GM18498 (cell line): ENCODE measurements around the gene ADA.

Source experiments
- ATAC-seq: cut with Tn5 transposase; IDR thresholded peaks from one replicate; pipeline ENCODE4 v1.9.1; 2021; ENCODE audit warnings: mild to moderate bottlenecking, moderate library complexity; ENCODE audit not compliant: unreplicated experiment

Gene ADA

DNA sequence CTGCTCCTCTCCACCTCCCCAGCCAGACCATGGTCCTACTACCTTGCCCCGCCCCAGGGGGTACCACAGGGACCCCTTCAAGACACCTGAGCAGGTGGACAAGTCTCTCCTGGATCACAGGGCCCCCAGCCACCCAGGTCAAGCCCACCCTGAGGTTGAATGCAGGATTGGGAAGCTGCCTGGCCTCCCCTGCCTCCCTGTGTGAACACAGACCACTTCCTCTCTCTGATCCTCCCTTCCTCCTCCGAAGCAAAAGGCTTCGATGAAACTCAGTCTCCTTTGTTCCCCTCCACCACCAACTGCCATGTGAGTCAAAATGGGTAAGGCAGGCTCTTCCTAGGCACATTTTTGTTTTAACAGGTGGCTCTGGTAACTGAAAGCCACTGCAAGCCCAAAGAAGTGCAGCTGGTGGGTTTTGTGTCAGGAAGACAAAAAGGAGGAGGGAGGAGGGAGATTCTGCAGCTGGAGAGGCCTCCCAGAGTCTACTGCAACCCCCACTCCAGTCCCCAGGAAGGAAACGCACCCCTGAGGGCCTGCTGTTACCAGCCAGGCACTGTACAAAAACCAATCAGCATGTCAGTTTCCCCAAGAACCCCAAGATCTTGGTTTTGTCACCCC, 5.4 kb downstream of the ADA start:
- peak; percentile 34 for ATAC-seq

DNA sequence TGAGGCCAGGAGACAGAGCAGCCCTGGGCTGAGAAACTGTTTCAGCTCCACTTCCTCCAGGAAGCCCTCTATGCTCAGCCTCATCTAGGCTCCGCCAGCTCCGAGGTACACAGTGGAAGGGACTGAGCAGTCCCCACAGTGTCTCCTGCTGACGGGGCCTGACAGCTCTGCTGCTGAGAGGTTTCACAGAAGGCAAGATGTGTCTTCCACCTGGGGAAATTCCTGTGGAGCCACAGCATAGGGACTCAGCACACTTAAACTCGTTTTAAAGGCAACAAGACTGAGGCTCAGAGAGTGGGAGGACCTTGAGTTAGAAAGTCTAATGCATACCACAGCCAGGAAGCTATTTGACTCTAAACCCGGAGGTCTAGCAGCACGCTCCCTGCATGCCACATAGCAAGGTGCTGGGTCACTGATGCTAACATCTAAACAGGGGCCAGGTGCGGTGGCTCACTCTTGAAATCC, 6.8 kb downstream of the ADA start:
- ATAC-seq = no peak

DNA sequence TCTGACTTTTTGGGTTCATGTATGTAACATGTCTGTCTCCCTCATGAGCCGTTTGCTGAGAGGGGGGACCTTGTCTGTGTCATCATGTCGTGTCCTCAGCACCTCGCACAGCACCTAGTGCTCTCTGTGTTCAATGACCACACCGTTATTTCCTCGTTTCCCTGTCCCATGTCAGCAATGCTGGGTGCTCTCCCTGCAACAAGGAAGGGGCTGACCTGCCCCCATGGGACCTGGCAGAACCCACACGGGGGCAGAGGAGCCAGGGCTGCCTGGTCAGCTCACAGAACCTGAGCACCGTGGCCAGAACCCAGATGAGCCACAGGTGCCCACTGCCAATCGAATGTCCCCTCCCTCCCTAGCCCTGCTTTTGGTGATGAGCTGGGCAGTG, 7.3 kb downstream of the ADA start:
- ATAC-seq = no peak

DNA sequence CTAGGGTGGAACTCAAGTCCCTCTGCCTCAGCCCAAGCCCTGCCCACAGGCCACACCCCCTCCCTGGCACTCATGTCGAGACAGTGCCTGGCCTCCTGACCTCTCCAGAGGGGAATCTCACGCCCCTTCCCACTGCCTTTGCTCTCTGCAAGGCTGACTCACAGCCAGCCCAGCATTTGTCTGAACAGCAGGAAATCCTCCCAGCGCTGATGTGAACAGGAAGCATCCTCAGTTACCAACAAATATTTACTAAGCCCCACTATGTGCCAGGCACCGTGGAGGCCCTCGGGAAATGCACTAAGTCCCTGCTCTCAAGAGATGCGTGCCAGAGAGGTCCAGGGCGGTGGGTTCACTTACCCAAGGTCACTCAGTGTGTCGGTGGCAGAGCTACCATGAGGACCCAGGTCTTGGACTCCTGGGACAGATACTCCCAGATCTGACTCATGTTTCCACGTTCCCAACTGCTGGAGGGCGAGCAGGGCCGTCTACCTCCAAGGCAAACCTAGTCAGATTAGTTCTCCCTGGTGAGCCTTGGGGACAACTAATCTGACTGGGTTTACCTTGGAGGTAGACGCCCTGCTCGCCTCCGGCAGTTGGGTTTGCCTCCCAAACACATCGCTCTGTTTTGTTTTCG, 7.8 kb downstream of the ADA start:
- no peak for ATAC-seq

DNA sequence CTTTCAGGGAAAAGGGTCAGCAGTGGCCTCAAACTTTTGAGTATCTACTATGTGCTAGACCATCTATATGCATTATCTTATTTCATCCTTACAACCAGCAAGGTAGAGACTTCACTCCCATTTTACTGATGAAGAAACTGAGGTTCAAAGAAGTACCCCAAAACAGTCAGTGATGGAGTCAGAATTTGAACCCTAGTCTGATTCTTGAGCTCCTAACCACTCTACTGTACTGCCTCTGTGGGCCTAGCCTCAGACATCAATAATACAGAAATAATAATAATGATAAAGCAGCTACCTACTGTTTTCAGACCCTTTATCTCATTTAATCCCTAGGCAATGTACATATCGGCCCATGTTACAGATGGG, 8.4 kb downstream of the ADA start:
- no peak for ATAC-seq

DNA sequence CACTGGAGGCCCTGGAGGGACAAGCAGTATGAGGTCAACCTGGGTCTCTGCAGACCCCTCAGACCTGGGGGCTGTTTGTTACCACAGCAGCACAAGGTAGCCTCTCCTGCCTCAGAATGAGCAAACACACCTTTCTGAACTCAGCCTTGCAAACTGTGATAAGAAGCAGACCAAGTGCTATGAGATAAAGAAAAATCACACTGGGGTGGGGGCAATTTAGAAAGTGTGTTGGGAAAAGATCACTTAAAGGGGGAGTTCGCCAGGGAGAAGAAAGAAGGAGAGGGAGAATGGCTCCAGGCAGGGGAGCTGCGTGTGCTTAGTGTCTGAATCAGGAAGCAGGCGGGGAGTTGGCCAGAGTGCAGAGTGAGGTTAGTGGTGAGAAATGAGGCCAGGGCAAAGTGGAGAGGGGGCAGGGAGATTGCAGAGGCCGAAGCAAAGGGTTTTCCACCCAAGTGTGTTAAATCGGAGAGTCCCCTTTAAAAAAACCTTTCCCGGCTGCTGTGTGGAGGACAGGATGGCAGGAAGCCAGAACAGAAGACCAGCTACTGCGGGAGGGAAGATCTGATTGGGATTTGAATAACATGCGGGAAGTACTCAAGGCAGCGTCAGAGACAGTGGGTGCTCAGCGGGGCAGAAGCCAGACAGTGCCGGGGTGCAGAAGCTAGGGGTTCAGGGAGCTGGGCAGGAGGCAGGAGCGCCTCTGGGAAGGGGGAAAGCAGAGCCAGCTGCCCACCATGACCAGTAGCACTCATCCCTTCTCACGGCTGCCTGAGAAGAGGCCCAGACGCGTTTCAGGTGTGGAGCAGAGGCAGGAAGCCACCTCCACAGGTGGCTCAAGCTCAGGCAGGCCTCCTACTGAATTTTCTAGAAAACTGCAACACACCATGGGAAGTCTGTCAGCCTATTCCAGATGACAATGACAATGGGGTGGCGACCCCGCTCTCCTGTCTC, 9.0 kb downstream of the ADA start:
- peak; percentile 34 for ATAC-seq

DNA sequence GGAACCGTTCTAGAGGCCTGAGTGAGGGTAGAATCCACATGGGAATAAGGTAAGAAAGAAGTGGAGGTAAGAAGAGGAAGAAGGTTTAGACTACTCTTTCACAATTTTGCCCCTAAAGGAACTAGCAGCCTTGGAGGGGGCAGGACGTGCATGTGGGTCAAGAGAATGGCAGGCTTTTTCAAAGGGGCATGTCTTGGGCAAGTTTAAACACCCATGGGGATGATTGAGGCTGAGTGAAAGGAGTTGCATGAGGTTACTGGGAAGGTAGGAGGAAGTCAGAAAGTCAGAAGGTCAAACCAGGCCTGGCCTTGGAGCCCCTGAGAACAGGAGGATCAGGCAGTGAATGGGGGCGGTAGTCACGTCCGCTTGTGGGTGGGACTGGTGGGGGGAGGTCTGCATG, 10.2 kb downstream of the ADA start:
- no peak for ATAC-seq

DNA sequence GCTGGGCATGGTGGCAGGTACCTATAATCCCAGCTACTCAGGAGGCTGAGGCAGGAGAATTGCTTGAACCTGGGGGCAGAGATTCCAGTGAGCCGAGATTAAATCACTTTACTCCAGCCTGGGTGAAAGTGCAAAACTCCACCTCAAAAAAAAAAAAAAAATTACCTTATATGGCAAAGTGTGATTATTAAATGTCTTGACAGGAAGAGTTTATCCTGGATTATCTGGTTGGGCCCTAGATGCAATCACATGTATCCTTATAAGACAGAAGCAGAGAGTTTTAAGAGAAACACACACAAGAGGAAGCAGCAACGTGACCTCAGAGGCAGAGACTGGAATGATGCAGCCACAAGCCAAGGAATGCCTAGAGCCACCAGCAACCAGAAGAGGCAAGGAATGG, 11.0 kb downstream of the ADA start:
- no peak for ATAC-seq

DNA sequence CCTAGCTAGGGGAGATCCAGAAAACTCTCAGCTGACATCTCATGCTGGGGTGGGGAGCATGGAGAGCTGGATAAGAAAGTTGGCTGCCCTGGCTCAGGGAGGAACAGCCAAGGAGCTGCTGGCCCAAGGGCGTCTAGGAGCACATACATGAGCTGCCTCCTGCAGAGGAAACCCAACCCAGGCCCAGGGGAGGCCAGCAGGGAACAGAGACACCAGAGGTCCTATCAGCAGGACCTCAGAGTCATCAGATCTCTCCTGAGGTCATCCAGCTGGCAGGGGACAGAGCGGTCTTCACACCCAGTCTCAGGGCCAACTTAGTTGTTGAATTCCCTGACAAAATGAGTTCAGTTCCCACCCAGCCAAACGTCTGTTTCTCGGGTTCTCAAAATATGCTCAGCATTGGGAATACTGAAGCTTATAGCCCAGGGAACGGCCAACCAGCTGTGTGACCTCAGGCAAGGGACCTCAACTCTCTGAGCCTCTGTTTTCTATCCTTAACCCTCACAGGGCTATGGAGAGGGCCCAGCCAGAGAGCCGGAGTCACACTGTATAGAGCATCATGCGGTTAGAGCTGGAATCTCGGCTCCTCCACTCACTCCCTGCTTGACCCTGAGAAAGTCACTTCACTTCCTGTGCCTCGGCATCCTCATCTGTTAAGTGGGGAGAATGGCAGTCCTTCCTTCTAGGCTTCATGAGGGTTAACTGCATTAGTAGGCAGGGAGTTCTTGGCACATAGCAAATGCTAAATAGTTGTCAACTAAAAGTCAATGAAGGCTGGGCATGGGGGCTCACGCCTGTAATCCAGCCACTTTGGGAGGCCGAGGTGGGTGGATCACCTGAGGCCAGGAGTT, 13.8 kb downstream of the ADA start:
- no peak for ATAC-seq

DNA sequence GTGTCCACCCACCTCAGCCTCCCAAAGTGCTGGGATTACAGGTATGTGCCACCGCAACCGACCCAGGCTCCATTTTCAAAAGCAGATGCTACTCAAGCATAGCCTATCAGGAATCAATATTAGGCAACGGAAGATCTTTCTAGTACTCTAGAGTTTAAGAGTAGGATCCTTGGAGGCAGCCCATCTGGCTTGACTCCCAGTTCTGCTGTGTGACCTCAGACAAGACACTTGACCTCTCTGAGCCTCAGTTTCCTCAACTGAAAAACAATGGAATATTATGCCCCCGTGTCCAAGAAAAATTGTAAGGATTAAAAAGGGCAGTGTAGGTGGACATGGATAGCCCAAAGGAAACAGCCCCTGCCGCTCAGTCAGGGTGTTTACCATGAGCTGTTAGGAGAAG, 14.5 kb downstream of the ADA start:
- ATAC-seq = no peak

DNA sequence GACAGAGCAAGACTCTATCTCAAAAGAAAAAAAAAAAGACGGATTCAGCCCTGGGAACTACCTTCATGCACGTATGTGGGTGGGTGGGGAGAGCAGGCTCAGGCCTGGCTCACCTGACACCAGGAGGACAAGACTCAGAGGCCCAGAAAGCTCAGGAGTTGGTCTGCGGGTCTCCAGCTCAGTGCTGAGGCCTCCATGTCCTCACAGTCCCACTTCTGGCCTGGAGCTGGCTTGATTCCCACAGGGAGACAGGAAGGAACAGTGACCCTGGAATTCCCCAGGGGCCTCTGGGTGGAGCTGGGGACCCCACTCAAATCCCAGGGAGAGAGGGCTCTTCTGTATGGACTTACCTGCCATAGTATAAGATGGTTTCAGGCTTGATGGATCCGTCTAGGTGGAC, 15.6 kb downstream of the ADA start:
- ATAC-seq = no peak

DNA sequence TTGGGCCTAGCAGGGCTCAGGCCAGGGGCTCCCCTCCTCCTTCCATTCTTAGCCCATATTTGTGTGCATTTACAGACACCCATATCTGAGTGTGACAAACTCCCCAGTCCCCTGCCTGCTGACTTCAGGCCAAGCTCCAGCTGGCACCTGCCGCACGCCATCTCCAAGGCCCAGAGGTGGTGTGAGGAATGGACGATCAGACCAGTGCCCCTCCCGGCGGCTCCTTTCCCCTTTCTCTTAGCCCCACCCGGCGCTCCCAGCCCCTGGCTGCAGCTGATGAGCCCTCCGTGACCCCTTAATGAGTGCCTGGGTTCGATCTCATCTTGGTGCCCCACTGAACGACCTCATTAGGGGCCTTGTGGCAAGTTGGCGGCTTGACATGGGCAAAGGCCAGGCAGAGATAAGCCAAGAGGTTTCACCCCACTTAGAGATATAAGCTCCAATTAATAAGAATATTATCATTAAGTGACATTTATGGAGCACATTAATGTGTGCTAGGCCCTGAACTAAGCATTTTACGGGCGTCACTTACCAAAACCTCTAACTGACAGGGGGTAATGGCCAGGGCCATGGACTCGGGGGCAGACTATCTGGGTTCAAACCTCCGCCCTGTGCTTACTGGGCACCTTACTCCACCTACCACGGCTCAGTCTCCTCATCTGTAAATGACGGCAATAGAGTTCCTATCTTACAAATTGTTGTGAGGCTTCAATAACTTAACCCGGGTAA, 17.5 kb downstream of the ADA start:
- no peak for ATAC-seq

DNA sequence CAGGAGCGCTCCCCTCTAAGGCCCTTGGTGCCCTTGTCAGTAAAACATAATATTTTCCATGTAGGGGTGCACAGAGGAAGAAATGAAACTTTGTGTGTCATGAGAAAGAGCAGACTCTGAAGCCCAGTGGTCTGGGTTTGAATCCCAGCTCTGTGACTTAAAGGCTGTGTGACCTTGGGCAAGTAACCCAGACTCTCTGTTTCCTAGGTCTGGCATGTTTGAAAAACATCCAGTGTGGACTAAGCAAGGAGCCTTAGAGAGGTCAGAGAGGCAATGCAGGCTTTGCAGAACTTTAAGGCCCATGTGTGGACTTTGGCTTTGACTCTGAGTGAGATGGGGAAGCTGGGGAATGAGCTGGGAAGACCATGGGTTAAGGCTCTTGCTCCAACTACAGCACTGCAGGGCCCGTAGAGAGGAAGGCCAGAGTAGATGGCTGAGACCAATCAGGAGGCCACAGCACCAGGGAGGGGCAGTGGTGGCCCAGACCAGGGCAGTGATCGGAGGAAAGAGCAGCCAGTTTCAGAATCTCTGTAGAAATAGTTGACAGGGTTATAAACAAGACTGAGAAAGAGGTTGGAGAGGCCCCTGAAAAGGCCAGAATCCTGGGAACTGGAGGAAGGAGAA, 18.2 kb downstream of the ADA start:
- no peak for ATAC-seq

DNA sequence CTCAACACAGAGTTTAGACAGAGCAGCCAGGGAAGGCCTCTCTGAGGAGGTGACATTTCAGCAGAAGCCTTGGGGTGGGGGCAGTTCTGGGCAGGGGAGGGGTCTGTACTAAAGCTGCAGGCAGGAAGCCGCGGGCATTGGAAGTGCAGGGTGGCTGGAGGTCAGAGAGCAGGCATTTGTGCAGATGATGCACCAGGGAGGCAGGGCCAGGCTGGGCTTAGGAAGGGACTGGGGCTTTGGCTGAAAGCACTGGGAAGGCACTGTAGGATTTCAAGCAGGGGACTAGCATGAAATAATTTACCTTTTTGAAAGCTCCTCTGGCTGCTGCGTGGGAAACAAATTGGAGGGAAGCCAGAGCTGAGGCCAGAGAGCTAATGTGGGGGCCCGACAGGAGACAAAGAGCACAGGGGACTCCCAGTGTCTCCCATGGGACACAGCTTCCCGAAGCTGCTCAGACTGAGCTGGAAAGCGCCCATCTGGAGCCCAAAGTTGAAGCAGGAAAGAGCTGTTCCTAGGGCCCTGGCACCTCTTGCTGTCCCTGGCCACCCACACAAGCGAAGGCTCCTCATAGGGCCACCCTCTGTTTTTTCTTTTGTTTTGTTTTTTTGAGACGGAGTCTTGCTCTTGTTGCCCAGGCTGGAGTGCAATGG, 19.3 kb downstream of the ADA start:
- no peak for ATAC-seq

DNA sequence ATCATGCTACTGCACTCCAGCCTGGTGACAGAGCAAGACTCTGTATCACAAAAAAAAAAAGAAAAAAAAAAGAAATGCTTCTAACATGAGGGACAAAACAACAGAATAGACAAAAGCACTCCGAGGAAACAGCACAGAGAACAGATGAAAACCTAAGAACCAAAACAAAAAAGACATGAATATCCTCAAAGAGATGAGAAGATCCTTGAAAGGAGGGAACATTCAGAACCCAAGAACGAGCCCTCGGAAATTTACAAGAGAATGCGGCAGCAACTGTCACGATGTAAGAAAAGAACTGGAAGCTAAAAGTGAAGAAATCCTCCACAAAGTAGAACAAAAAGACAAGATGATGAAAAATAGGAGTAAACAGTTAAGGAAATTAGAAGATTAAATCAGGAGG, 21.2 kb downstream of the ADA start:
- ATAC-seq = no peak

DNA sequence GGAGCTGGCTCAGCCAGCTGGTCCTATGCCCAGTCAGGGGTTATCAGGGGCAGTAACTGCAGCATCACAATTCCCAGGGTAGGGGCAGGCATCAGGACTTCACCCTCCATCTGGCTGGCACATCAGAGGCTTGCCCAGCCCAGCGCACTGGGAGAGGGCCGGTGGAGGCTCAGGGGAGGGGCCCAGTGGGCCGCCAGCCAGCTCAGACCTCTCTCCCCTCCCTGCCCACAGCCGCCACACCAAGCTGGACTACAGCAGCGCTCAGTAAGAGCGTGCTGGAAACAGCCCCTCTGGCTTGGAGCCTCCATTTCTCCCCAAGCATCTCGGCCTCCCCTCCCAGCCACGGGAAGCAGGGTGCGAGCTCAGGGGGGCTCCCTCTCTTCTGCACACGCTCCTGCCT, 22.0 kb downstream of the ADA start:
- ATAC-seq = no peak

DNA sequence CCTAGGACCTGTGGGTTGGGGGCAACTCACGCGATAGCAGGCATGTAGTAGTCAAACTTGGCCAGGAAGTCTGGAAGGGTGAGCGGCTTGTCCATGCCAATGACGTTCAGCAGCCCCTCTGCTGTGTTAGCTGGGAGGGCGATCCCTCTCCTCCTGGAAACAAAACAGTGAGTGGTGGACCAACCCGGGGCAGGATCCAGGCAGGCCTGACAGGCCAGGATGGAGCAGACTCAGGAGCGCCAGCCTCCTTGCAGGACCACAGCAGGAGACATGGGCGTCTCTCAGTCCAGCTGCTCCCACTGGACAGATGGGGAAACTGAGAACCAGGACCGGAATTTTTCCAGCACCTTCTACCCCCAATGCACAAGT, 22.5 kb downstream of the ADA start:
- no peak for ATAC-seq

DNA sequence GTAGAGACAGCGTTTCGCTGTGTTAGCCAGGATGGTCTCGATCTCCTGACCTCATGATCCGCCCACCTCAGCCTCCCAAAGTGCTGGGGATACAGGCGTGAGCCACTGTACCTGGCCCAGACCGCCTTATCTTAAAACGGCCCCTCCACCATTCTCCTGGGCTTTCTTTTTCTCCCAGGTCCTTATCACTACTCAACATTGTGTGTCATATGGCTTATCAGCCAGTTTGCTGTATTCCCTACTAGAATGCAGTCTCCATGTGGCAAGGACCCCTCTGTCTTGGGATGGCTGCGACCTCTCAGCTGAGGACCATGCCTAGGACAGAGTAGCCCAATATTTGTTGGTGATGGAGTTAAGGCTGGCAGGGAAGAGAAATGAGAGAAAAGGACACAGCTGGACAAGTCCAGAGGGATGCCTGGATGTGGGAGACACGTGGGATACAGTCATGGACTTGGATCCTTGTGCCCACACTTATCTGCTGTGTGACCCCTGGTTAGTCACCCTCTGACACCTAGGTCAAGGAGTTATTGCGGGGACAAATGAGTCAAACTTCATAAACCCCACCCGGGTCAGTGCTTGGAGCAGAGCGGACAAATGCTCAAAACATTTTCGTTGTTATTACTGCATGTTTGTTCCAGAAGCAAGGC, 24.0 kb downstream of the ADA start:
- ATAC-seq = no peak

DNA sequence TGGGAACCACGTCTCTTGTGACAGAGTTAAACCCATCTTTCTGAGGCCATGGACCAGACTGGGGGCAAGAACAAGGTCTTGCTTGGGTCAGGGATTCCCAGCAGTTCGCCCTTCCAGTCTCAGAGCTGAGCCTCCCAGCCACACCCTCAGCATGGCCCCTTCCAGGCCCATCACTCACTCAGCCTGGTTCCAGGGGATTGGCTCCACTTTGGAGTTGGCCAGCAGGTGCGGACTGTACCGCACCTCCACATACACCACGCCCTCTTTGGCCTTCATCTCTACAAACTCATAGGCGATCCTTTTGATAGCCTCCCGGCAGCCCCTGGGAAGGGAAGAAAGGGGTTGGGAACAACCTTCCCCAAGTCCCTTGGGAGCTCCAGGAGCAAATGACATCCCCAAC, 25.2 kb downstream of the ADA start:
- no peak for ATAC-seq
